Skeletal muscle satellite cell (primary cell): Measurements from ENCODE around the gene PDXK.

ENCODE experiments used
- H3K27me3 ChIP-seq: 2 replicates; pipeline ENCODE4 v1.7.0; 2013; ENCODE audit warnings: low read length; ENCODE audit not compliant: control insufficient read depth, insufficient read depth
- H3K36me3 ChIP-seq: 2 replicates; pipeline ENCODE4 v1.7.0; 2013; ENCODE audit warnings: mild to moderate bottlenecking, control low read depth, low read length; ENCODE audit not compliant: insufficient read depth
- H3K4me1 ChIP-seq: 2 replicates; pipeline ENCODE4 v1.7.0; 2013; ENCODE audit warnings: low read length; ENCODE audit not compliant: control insufficient read depth, insufficient read depth
- H3K4me2 ChIP-seq: 2 replicates; pipeline ENCODE4 v1.7.0; 2013; ENCODE audit warnings: mild to moderate bottlenecking, low read length
- H3K4me3 ChIP-seq: 2 replicates; pipeline ENCODE4 v1.7.0; 2013; ENCODE audit warnings: low read length
- H3K9ac ChIP-seq: 2 replicates; pipeline ENCODE4 v1.7.0; 2013; ENCODE audit warnings: mild to moderate bottlenecking, low read depth, low read length, moderate library complexity
- H3K9me3 ChIP-seq: replicated peaks from 2 replicates; pipeline ENCODE4 v1.7.0; 2013; ENCODE audit warnings: mild to moderate bottlenecking, control low read depth, low read length

Gene PDXK

DNA sequence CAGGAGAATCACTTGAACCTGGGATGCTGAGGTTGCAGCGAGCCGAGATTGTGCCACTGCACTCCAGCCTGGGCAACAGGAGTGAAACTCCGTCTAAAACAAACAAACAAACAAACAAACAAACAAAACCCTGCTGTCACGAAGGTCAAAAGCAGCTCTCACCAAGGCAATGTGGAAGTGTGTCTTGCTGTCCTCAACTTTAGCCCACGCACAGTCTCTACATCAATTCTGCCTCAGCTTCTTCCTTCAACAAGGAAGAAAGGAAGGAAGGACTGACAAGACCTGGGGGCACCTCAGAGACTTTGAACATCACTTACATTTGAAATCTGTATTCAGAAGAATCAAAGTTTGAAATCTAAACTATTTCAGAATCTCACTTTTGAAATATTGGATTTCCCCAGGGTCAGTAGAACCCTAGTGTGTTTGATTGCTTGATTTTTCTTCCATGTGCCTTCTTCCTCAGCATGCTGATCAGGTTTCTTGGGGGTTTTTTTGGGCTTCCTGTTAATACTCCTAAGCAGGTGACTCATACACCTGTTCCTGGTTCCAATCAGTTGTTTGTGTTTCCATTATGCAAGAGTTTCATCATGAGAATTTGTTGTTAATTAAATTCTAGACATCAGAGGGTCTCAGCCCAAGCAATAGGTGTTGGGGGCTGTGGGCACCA lies 63.6 kb downstream of the PDXK start:
- H3K4me3 ChIP-seq = no peak overlapping the region
- H3K4me1 ChIP-seq = no peaks in the 10 kb centered on the region
- no peak overlapping the region for H3K4me2 ChIP-seq
- no peaks in the 10 kb centered on the region for H3K9me3 ChIP-seq
- H3K27me3 ChIP-seq = no peaks in the 10 kb centered on the region
- no peak overlapping the region for H3K9ac ChIP-seq
- no peaks in the 10 kb centered on the region for H3K36me3 ChIP-seq

- no peaks in the 10 kb centered on the region for H3K27me3 ChIP-seq
- H3K4me3 ChIP-seq = no peak overlapping the region
- H3K9ac ChIP-seq = no peak overlapping the region
- no peak overlapping the region for H3K4me2 ChIP-seq
- H3K36me3 ChIP-seq = no peaks in the 10 kb centered on the region
- no peaks in the 10 kb centered on the region for H3K4me1 ChIP-seq
- no peaks in the 10 kb centered on the region for H3K9me3 ChIP-seq
Measured at GRCh38 chr21:43783098-43783700, 64.3 kb downstream of the PDXK start.

GRCh38 chr21:43785134-43785533 lies 66.2 kb downstream of the PDXK start:
- H3K36me3 ChIP-seq = no peaks in the 10 kb centered on the region
- no peaks in the 10 kb centered on the region for H3K9me3 ChIP-seq
- H3K27me3 ChIP-seq = no peaks in the 10 kb centered on the region
- H3K9ac ChIP-seq = no peak overlapping the region
- no peak overlapping the region for H3K4me3 ChIP-seq
- H3K4me2 ChIP-seq = no peak overlapping the region
- H3K4me1 ChIP-seq = peaks cover under 1% of the 10 kb centered on the region

DNA sequence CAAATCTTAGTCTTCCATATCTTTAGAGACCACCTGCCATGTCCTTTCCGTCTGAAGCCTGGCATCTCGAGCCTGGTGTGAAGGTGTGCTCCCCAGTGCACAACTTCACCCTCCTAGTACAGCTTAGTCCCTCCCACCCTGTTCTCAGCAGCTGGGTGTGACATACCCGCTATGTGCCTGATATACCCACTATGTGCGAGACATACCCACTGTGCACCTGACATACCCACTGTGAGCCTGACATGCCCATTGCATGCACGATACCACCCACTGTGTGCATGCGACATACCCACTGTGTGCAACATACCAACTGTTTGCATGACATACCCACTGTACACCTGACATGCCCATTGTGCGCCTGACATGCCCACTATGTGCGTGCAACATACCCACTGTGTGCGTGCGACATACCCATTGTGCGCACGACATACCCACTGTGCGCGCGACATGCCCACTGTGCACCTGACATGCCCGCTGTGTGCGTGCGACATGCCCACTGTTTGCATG lies 67.4 kb downstream of the PDXK start:
- peaks cover 13% of the 10 kb centered on the region for H3K4me1 ChIP-seq
- no peak overlapping the region for H3K9ac ChIP-seq
- no peaks in the 10 kb centered on the region for H3K27me3 ChIP-seq
- H3K4me2 ChIP-seq = no peak overlapping the region
- no peaks in the 10 kb centered on the region for H3K9me3 ChIP-seq
- H3K4me3 ChIP-seq = no peak overlapping the region
- no peaks in the 10 kb centered on the region for H3K36me3 ChIP-seq

- no peak overlapping the region for H3K4me3 ChIP-seq
- peaks cover 4% of the 10 kb centered on the region for H3K36me3 ChIP-seq
- no peak overlapping the region for H3K4me2 ChIP-seq
- H3K4me1 ChIP-seq = peaks cover 13% of the 10 kb centered on the region
- no peak overlapping the region for H3K9ac ChIP-seq
- H3K9me3 ChIP-seq = no peaks in the 10 kb centered on the region
- no peaks in the 10 kb centered on the region for H3K27me3 ChIP-seq
Measured at GRCh38 chr21:43786807-43787440, 68.0 kb downstream of the PDXK start.

DNA sequence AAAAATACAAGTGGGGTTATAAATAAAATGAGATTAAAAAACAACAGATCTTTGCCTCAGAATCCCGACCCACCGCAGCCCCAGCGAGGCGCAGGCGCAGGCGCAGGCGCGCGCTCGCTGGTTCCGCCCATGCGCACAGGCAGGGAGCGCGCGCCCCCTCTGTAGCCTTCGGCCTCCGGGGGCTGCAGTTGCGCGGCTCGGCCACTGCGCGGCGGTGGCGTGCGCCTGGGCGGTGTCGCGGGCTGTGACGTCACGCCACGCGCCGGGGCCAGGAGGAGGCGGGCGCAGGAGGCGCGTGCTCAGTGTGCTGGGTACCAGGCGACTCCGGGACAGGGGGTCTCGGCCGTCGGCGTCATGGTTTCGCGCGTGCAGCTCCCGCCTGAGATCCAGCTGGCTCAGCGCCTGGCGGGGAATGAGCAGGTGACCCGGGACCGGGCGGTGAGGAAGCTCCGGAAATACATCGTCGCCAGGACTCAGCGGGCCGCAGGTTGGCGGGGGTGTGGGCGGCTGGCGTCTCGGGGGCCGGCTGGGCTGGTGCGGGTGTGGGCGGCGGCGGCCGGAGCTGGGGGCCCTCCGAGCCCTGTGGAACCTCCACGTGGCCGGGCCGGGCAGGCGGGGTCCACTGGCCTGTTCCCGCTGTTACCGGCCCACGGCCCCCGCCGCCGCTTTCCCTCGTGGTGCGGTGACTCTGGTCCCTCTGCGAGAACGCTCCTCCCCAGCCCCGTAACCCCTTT lies 70.5 kb downstream of the PDXK start, which contains the start of gene RRP1:
RRP1 (plus strand) TSS at position 302 of the 734 bp plus-strand sequence; CDS start at position 355, 53 bp downstream.
- peaks cover 28% of the 10 kb centered on the region for H3K36me3 ChIP-seq
- no peaks in the 10 kb centered on the region for H3K27me3 ChIP-seq
- H3K9ac ChIP-seq = peak within 1 kb of the TSS; percentile 91
- peak within 1 kb of the TSS; percentile 91 for H3K4me2 ChIP-seq
- peak within 1 kb of the TSS; percentile 100 for H3K4me3 ChIP-seq
- peaks cover 13% of the 10 kb centered on the region for H3K4me1 ChIP-seq
- no peaks in the 10 kb centered on the region for H3K9me3 ChIP-seq

DNA sequence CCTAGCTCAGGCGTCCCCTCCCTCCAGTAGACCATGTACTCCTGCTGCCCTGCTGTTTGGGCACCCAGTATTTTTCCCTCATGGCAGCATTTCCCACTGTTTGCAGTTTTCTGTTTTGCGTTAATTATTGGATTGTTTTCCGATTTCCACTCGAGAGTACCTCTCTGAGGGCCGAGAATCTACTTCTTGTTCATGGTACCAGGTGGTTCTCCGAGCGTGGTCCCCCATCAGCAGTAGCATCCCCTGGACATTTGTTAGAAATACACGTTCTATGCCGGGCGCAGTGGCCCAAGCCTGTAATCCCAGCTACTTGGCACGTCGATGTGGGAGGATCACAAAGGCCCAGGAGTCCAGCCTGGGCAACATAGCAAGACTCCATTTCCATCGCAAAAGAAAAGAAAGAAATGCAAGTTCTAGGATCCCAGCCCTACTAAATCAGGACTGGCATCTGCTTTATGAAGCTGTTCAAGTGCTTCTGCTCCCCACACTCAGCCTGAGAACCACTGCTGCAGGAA lies 71.1 kb downstream of the PDXK start:
- H3K27me3 ChIP-seq = no peaks in the 10 kb centered on the region
- peaks cover 34% of the 10 kb centered on the region for H3K36me3 ChIP-seq
- peaks cover 13% of the 10 kb centered on the region for H3K4me1 ChIP-seq
- H3K4me2 ChIP-seq = peak overlapping the region; percentile 91
- peak overlapping the region; percentile 100 for H3K4me3 ChIP-seq
- H3K9me3 ChIP-seq = no peaks in the 10 kb centered on the region
- H3K9ac ChIP-seq = peak overlapping the region; percentile 90

GRCh38 chr21:43792406-43792805 lies 73.5 kb downstream of the PDXK start:
- Histone ChIP-seq H3K36me3 (peaks cover 56% of the 10 kb centered on the region), H3K4me3 (no peak overlapping the region), H3K4me2 (no peak overlapping the region), H3K27me3 (no peaks in the 10 kb centered on the region), H3K9ac (no peak overlapping the region), H3K9me3 (no peaks in the 10 kb centered on the region), H3K4me1 (peaks cover 13% of the 10 kb centered on the region)

DNA sequence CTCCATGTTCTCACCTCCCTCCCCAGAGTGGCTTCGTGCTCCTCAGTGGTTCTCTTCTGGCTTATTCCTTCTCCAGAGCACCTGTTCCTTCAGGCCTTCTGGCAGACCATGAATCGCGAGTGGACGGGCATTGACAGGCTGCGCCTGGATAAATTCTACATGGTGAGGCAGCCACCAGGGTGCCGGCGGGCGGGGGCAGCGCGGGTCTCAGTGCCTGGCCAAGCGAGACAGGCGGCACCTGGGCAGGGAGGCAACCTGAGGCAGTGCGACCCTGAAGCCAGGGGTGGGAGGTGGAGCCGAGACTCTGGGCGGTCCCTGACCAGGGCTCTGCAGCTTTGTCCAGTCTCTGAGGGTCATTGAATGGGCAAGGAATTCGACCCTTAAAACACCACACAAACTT lies 74.3 kb downstream of the PDXK start:
- Histone ChIP-seq H3K36me3 (peaks cover 64% of the 10 kb centered on the region), H3K9me3 (no peaks in the 10 kb centered on the region), H3K4me1 (peaks cover 13% of the 10 kb centered on the region), H3K4me3 (no peak overlapping the region), H3K9ac (no peak overlapping the region), H3K4me2 (no peak overlapping the region), H3K27me3 (no peaks in the 10 kb centered on the region)

DNA sequence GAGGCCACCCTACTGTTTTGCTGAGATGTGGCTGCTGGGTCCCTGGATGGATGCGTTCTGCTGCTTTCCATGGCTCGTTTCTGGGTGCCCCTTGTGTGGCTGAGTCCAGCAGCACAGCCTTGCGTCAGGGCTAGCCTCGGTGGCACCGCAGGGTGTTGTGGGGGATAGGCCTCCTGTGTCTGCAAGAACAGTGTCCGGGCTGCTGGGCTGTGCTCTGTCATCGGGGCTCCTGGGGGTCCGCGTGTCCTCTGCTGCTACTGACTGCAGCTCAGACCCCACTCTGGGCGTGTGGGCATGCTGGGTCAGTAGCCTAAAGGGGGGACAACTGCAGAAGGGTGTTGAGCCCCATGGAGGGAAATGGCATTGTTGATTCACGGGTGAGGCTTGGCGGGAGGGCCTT lies 75.4 kb downstream of the PDXK start:
- Histone ChIP-seq H3K4me2 (no peak overlapping the region), H3K4me3 (no peak overlapping the region), H3K9ac (no peak overlapping the region), H3K36me3 (peaks cover 74% of the 10 kb centered on the region), H3K27me3 (no peaks in the 10 kb centered on the region), H3K4me1 (peaks cover 13% of the 10 kb centered on the region), H3K9me3 (no peaks in the 10 kb centered on the region)

GRCh38 chr21:43794857-43795256 lies 75.9 kb downstream of the PDXK start:
- Histone ChIP-seq H3K4me1 (peaks cover 13% of the 10 kb centered on the region), H3K4me3 (no peak overlapping the region), H3K27me3 (no peaks in the 10 kb centered on the region), H3K4me2 (no peak overlapping the region), H3K36me3 (peaks cover 76% of the 10 kb centered on the region), H3K9ac (no peak overlapping the region), H3K9me3 (no peaks in the 10 kb centered on the region)
